ENCODE data around the gene CCT8L2. TPM values are rescaled to one million over a fixed set of nuclear protein-coding genes. Genes with fewer than 3 reads are reported as not detected.

Gene CCT8L2
- total and polyA plus RNA-seq, 2 of the 13 experiments (the other 11 are each of a cell fraction or from before 2014, with no cell fraction given), result not detected

Other genes starting within 250 kb of the CCT8L2 start
- not detected in 2 replicates for gene XKR3, start 232.6 kb upstream of the CCT8L2 start, total RNA-seq (2016; rRNA removed; fragmentation: Illumina TruSeq; extraction: Trizol)
- gene XKR3, start 232.6 kb upstream of the CCT8L2 start, polyA plus RNA-seq (2011; rRNA removed), result not detected in 2 replicates

All from HepG2 (cell line).